GM20000 (cell line): ENCODE data around the gene C22orf39.

Experiments
- DNase-seq: peaks from one replicate; pipeline ENCODE4 v3.0.0; 2012; ENCODE audit warnings: low spot score
- TF ChIP-seq, protein P1 (sequence below): IDR thresholded peaks from 2 replicates; pipeline ENCODE4 v1.5.1; 2012; ENCODE audit warnings: mild to moderate bottlenecking, control low read depth; ENCODE audit errors: extremely low read depth, missing control alignments

Gene C22orf39

DNA sequence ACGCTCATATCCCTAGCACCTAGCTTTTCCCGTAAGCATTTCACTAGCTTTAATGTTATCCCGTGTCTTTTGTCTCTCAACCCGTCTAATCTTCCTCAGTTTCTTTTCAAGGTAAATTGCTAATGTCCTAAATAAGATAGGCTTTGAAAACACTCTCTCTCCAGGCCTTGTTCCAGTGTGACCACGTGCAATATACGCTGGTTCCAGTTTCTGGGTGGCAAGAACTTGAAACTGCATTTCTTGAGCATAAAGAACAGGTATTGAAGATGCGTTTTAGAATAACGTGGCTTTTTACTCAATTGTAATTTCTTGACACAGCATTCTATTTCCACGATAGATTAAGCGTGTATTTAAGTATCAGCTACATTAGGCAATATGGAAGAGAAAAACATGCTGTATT lies 33.3 kb upstream of the C22orf39 start:
- no peak for DNase-seq
- TF ChIP-seq, protein P1, sequence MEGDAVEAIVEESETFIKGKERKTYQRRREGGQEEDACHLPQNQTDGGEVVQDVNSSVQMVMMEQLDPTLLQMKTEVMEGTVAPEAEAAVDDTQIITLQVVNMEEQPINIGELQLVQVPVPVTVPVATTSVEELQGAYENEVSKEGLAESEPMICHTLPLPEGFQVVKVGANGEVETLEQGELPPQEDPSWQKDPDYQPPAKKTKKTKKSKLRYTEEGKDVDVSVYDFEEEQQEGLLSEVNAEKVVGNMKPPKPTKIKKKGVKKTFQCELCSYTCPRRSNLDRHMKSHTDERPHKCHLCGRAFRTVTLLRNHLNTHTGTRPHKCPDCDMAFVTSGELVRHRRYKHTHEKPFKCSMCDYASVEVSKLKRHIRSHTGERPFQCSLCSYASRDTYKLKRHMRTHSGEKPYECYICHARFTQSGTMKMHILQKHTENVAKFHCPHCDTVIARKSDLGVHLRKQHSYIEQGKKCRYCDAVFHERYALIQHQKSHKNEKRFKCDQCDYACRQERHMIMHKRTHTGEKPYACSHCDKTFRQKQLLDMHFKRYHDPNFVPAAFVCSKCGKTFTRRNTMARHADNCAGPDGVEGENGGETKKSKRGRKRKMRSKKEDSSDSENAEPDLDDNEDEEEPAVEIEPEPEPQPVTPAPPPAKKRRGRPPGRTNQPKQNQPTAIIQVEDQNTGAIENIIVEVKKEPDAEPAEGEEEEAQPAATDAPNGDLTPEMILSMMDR, result no peak

DNA sequence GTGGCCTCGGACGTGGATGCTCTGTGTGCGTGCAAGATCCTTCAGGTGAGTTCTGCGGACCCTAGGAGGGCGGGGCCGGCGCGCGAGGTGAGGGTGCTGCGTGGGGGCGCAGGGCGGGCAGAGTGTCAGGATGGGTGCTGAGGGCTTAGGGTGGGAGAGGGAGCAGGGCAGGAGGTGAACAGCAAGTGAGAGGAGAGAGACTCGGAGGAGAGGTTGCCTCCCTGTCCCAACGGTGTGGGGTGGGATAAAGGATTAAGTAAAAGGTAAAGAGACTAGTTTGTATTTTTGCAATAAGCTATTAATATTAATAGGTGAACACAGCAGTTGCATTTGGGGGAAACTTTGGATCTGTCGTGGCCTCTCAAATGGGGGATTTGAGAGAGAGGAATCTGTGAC lies 32.7 kb upstream of the C22orf39 start:
- DNase-seq, result no peak
- TF ChIP-seq, protein P1, result no peak

GRCh38 chr22:19479355-19480172 lies 32.1 kb upstream of the C22orf39 start, which contains the start of gene CDC45:
CDC45 (plus strand) TSS chr22:19479920; CDS start chr22:19479969, 49 bp downstream.
- DNase-seq, result peak; percentile 96
- TF ChIP-seq, protein P1, result no peak

- TF ChIP-seq, protein P1, result no peak
Observed at GRCh38 chr22:19478901-19479354, 31.4 kb upstream of the C22orf39 start, which contains the start of gene UFD1. UFD1 (minus strand) TSS chr22:19479193; CDS start chr22:19479085, 108 bp downstream.

GRCh38 chr22:19478045-19478900 lies 30.8 kb upstream of the C22orf39 start:
- DNase-seq, result no peak
- TF ChIP-seq, protein P1, result no peak

More at GRCh38 chr22:19478901-19479354, 31.4 kb upstream of the C22orf39 start, which contains the start of gene UFD1:
- DNase-seq, result peak; percentile 88

GRCh38 chr22:19477321-19478044 lies 30.0 kb upstream of the C22orf39 start:
- no peak for DNase-seq
- TF ChIP-seq, protein P1, result no peak
